Retinal pigment epithelial cell (primary cell): ENCODE results near the gene IL12RB1.

Experiments
- DNase-seq: peaks from one replicate; pipeline ENCODE4 v3.0.0-alpha.2; 2010; ENCODE audit warnings: low read depth
- H3K4me3 ChIP-seq: 2 replicates; pipeline ENCODE4 v1.5.1; 2011; ENCODE audit warnings: mild to moderate bottlenecking, low read length, control low read depth, moderate library complexity
- CTCF ChIP-seq: conservative IDR thresholded peaks from 2 replicates; pipeline ENCODE4 v1.5.1; 2011; ENCODE audit warnings: low read depth, low read length, control low read depth, inconsistent platforms

Gene IL12RB1

GRCh38 chr19:18070181-18070580 lies 16.6 kb downstream of the IL12RB1 start:
- H3K4me3 ChIP-seq, result no peak overlapping the region
- TF ChIP-seq CTCF, result no peak
- DNase-seq, result no peak

GRCh38 chr19:18069383-18069782 lies 17.4 kb downstream of the IL12RB1 start:
- H3K4me3 ChIP-seq, result no peak overlapping the region
- DNase-seq, result no peak
- TF ChIP-seq CTCF, result no peak

GRCh38 chr19:18068395-18068794 lies 18.3 kb downstream of the IL12RB1 start:
- no peak for TF ChIP-seq CTCF
- no peak for DNase-seq
- H3K4me3 ChIP-seq, result no peak overlapping the region

- no peak for DNase-seq
- TF ChIP-seq CTCF, result no peak
- no peak overlapping the region for H3K4me3 ChIP-seq
Measured at GRCh38 chr19:18065173-18065495, 21.6 kb downstream of the IL12RB1 start.

- TF ChIP-seq CTCF, result peak; percentile 12
- no peak overlapping the region for H3K4me3 ChIP-seq
- DNase-seq, result no peak
Measured at GRCh38 chr19:18063463-18063862, 23.3 kb downstream of the IL12RB1 start.

GRCh38 chr19:18062028-18062427 lies 24.7 kb downstream of the IL12RB1 start:
- H3K4me3 ChIP-seq, result no peak overlapping the region
- no peak for TF ChIP-seq CTCF
- DNase-seq, result no peak

- no peak for TF ChIP-seq CTCF
- DNase-seq, result no peak
- no peak overlapping the region for H3K4me3 ChIP-seq
Measured at GRCh38 chr19:18060472-18060871, 26.3 kb downstream of the IL12RB1 start.
